MM.1S (cell line): Measurements from ENCODE around the gene PROB1.

Experiments
- DNase-seq: peaks from one replicate; pipeline ENCODE4 v3.0.0-alpha.2; 2015
- H2AFZ ChIP-seq: fragments of 300-600 bp; sonication (generic); 2 replicates; pipeline ENCODE4 v1.6.0; 2016; ENCODE audit warnings: antibody characterized with exemption, low read length
- H3F3A ChIP-seq: fragments of 300-600 bp; sonication (generic); 2 replicates; pipeline ENCODE4 v1.6.1; 2016; ENCODE audit warnings: mild to moderate bottlenecking, antibody characterized with exemption, low read length, moderate library complexity, mixed read lengths; ENCODE audit not compliant: insufficient read depth
- H3K27ac ChIP-seq: fragments of 300-600 bp; sonication (generic); 2 replicates; pipeline ENCODE4 v1.5.1; 2016; ENCODE audit warnings: mild to moderate bottlenecking, low read length
- H3K27me3 ChIP-seq: fragments of 300-600 bp; sonication (generic); replicated peaks from 2 replicates; pipeline ENCODE4 v1.6.0; 2016; ENCODE audit warnings: low read length; ENCODE audit not compliant: insufficient read depth
- H3K36me3 ChIP-seq: fragments of 300-600 bp; sonication (generic); replicated peaks from 2 replicates; pipeline ENCODE4 v1.6.1; 2016; ENCODE audit warnings: mild to moderate bottlenecking, low read length, mixed read lengths; ENCODE audit not compliant: insufficient read depth
- H3K4me1 ChIP-seq: fragments of 300-600 bp; sonication (generic); 2 replicates; pipeline ENCODE4 v1.6.1; 2016; ENCODE audit warnings: low read length, mixed read lengths
- H3K4me2 ChIP-seq: fragments of 300-600 bp; sonication (generic); 2 replicates; pipeline ENCODE4 v1.6.0; 2016; ENCODE audit warnings: low read depth, low read length
- H3K4me3 ChIP-seq: fragments of 300-600 bp; sonication (generic); 2 replicates; pipeline ENCODE4 v1.5.1; 2016; ENCODE audit warnings: low read length, mixed read lengths
- H3K79me2 ChIP-seq: fragments of 300-600 bp; sonication (generic); 2 replicates; pipeline ENCODE4 v1.6.1; 2016; ENCODE audit warnings: mixed run types, low read length, mixed read lengths
- H3K9ac ChIP-seq: fragments of 300-600 bp; sonication (generic); 2 replicates; pipeline ENCODE4 v1.6.1; 2016; ENCODE audit warnings: low read length, mixed read lengths
- H3K9me2 ChIP-seq: fragments of 300-600 bp; sonication (generic); replicated peaks from 2 replicates; pipeline ENCODE4 v1.6.1; 2016; ENCODE audit warnings: mild to moderate bottlenecking, low read length, mixed read lengths; ENCODE audit not compliant: insufficient read depth
- H3K9me3 ChIP-seq: fragments of 300-600 bp; sonication (generic); replicated peaks from 2 replicates; pipeline ENCODE4 v1.6.1; 2016; ENCODE audit warnings: mild to moderate bottlenecking, low read length, mixed read lengths; ENCODE audit not compliant: insufficient read depth
- H4K20me1 ChIP-seq: fragments of 300-600 bp; sonication (generic); 2 replicates; pipeline ENCODE4 v1.6.1; 2016; ENCODE audit warnings: mild to moderate bottlenecking, low read length, moderate library complexity, mixed read lengths; ENCODE audit not compliant: insufficient read depth
- EZH2 ChIP-seq: fragments of 300-600 bp; sonication (generic); optimal IDR thresholded peaks from 2 replicates; pipeline ENCODE3; 2017; ENCODE audit warnings: low read depth, mild to moderate bottlenecking, antibody characterized with exemption, low read length, mixed read lengths
- EZH2phosphoT487 ChIP-seq: fragments of 300-600 bp; sonication (generic); IDR thresholded peaks from 2 replicates; pipeline ENCODE4 v1.6.1; 2018; ENCODE audit warnings: antibody characterized with exemption, low read length
- TF ChIP-seq, protein P1 (sequence below): fragments of 300-600 bp; sonication (generic); IDR thresholded peaks from 2 replicates; pipeline ENCODE4 v1.5.1; 2016; ENCODE audit warnings: antibody characterized with exemption, low read length, mixed read lengths

PROB1 gene

DNA sequence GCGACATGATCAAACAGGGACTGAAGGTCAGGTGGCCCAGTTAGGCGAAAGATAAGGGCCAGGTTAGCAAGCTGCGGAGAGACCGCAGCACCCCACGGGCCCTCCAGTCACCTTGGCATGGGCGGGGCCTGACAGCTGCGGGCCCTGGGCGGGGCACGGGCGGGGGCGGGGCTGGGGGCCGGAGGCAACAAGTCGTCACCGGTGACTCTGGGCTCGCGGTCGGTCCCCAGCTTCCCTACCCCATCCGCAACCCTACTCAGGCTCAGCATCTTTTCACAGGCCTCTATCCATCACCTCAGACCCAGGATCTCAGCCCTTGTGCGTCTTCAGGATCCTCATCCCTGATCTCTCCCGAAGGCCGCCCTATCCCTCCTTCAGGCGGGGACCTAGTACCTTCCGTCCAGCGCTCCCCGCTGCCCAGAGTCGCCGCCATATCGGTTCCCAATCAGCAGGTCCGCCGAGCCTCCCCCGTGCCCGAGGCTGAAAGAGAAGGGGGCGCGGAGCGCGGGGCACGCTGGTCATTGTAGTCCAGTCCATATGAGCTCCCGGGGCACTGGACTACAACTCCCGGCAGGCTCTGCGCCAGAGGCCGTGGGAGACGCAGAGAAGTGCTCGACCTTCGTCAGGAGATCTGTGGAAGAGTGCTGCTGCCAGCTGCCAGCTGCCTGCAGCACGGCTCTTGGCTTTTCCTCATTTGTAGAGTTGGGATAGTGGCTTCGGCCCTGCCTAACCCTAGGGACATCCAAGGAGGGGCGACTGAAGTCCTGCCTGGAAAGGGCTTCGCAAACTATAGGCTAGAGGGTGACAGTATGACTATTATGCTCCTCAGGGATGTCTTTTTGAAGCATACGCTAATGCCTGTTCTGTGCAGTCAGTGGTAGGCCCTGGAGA lies 44.4 kb upstream of the PROB1 start, which contains the start of gene DNAJC18:
Gene DNAJC18, minus strand, starts transcription at position 513 of the 891 bp plus-strand sequence. Its CDS starts 80 bp downstream, at position 433.
- Histone ChIP-seq H3K27ac (peak within 1 kb of the TSS; percentile 93), H3F3A (0 out of 2 replicates have a peak, but pooled peaks cover 4% of the 10 kb centered on the region), H3K36me3 (no peaks in the 10 kb centered on the region), H3K4me3 (peak within 1 kb of the TSS; percentile 97), H3K4me2 (peak within 1 kb of the TSS; percentile 99), H3K9me2 (no peaks in the 10 kb centered on the region), H2AFZ (peak within 1 kb of the TSS; percentile 100), H3K9me3 (no peaks in the 10 kb centered on the region), H3K79me2 (no peaks in the 10 kb centered on the region), H3K4me1 (peaks cover 10% of the 10 kb centered on the region), H3K9ac (peak within 1 kb of the TSS; percentile 94), H4K20me1 (no peaks in the 10 kb centered on the region), H3K27me3 (no peaks in the 10 kb centered on the region)
- DNase-seq = peak; percentile 92
- TF ChIP-seq, protein P1, sequence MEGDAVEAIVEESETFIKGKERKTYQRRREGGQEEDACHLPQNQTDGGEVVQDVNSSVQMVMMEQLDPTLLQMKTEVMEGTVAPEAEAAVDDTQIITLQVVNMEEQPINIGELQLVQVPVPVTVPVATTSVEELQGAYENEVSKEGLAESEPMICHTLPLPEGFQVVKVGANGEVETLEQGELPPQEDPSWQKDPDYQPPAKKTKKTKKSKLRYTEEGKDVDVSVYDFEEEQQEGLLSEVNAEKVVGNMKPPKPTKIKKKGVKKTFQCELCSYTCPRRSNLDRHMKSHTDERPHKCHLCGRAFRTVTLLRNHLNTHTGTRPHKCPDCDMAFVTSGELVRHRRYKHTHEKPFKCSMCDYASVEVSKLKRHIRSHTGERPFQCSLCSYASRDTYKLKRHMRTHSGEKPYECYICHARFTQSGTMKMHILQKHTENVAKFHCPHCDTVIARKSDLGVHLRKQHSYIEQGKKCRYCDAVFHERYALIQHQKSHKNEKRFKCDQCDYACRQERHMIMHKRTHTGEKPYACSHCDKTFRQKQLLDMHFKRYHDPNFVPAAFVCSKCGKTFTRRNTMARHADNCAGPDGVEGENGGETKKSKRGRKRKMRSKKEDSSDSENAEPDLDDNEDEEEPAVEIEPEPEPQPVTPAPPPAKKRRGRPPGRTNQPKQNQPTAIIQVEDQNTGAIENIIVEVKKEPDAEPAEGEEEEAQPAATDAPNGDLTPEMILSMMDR = no peak
- TF ChIP-seq EZH2 = no peak
- no peak for TF ChIP-seq EZH2phosphoT487

DNA sequence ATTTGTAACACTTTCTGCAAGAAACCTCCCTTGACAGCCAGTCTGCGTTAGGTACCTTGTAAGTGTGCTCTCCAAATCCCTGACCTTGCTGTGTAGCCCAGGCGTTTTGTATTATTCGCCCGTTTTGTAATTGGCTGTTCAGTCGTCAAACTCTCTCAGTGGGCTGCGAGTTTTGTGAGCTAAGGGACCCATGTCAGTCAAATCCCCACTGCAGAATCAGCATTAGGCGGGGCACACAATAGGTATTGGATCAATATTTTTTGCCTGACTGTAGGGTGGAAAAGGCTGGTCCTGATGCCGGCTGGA lies 43.8 kb upstream of the PROB1 start:
- no peak for DNase-seq
- H3K4me2 ChIP-seq = peak overlapping the region; percentile 99
- H3K27me3 ChIP-seq = no peaks in the 10 kb centered on the region
- 0 out of 2 replicates have a peak, but pooled peaks cover 4% of the 10 kb centered on the region for H3F3A ChIP-seq
- H3K9ac ChIP-seq = peak overlapping the region; percentile 36; the same call in 1 of the 2 replicates
- H3K4me1 ChIP-seq = peaks cover 10% of the 10 kb centered on the region
- peak overlapping the region; percentile 96 for H2AFZ ChIP-seq
- TF ChIP-seq, protein P1 = no peak
- TF ChIP-seq EZH2phosphoT487 (no peak), EZH2 (no peak)
- H3K79me2 ChIP-seq = no peaks in the 10 kb centered on the region
- no peaks in the 10 kb centered on the region for H3K36me3 ChIP-seq
- H3K9me3 ChIP-seq = no peaks in the 10 kb centered on the region
- no peaks in the 10 kb centered on the region for H3K9me2 ChIP-seq
- no peaks in the 10 kb centered on the region for H4K20me1 ChIP-seq
- H3K4me3 ChIP-seq = peak overlapping the region; percentile 97
- no peak overlapping the region for H3K27ac ChIP-seq

DNA sequence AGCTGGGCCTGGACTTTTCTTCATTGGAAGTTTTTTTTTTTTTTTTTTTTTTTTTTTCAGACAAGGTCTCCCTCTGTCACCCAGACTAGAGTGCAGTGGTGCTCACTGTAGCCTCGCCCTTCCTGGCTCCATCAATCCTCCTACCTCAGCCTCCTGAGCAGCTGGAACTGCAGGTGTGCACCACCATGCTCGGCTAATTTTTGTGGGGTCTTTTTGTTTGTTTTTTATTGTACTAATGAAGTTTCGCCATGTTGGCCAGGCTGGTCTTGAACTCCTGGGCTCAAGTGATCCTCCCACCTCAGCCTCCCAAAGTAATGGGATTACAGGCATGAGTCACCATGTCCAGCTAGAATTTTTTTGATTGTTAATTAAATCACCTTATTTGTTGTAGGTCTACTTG lies 40.8 kb upstream of the PROB1 start:
- Histone ChIP-seq H3F3A (0 out of 2 replicates have a peak, but pooled peaks cover 4% of the 10 kb centered on the region), H3K27me3 (no peaks in the 10 kb centered on the region), H3K27ac (no peak overlapping the region), H3K4me1 (peaks cover 10% of the 10 kb centered on the region), H3K79me2 (no peaks in the 10 kb centered on the region), H3K4me3 (no peak overlapping the region), H2AFZ (no peak overlapping the region), H3K36me3 (no peaks in the 10 kb centered on the region), H3K9me2 (no peaks in the 10 kb centered on the region), H3K9ac (no peak overlapping the region), H4K20me1 (no peaks in the 10 kb centered on the region), H3K4me2 (no peak overlapping the region), H3K9me3 (no peaks in the 10 kb centered on the region)
- no peak for DNase-seq
- TF ChIP-seq EZH2 (no peak), EZH2phosphoT487 (no peak)
- TF ChIP-seq, protein P1 = no peak
